ENCODE data around the gene PQBP1. TPM values are rescaled to one million over a fixed set of nuclear protein-coding genes. Genes with fewer than 3 reads are reported as not detected.

The PQBP1 gene
- total and polyA plus RNA-seq, 4 donors, result 33.2 to 146 (median 74.0) TPM

- peaks cover 0 to 11% (median 7%) of the 10 kb centered on the region in 4 donors for H3K36me3 ChIP-seq (ENCODE audit: control insufficient read depth in 4 of 4, insufficient read depth in 4 of 4, low read length in 4 of 4)
- H3K27ac ChIP-seq (ENCODE audit: low read depth in 1 of 2, low read length in 1 of 2), result peak overlapping the region in 1 of 2 donors; percentile 72
- whole genome bisulfite sequencing, 2 donors, result 42 to 49% methylated on average over 8 of the region's 8 CpGs
- no peak overlapping the region for H3K9ac ChIP-seq (ENCODE audit: insufficient read depth in 1 of 2, low read length in 2 of 2)
- TF ChIP-seq CTCF (IDR thresholded peaks at IDR 0.05; ENCODE audit: control extremely low read depth, extremely low read depth), result no peak
- DNase-seq, result no peak
- H3K4me1 ChIP-seq (ENCODE audit: control insufficient read depth in 5 of 5, insufficient read depth in 5 of 5, low read length in 5 of 5), result peaks cover 0 to 3% (median 2%) of the 10 kb centered on the region in 5 donors
- no peak overlapping the region for H3K4me3 ChIP-seq
- H3K27me3 ChIP-seq (ENCODE audit: control insufficient read depth in 3 of 3, insufficient read depth in 3 of 3, low read length in 2 of 3), result no peaks in the 10 kb centered on the region
- no peak for ATAC-seq (ENCODE audit: insufficient read depth, low FRiP score)
- peaks cover 0 to 5% (median 0%) of the 10 kb centered on the region in 4 donors for H3K9me3 ChIP-seq (ENCODE audit: control insufficient read depth in 4 of 4, insufficient read depth in 3 of 4, low read length in 3 of 4)
Observed at GRCh38 chrX:48919947-48920717, 22.4 kb downstream of the PQBP1 start.

GRCh38 chrX:48920718-48921104 lies 23.0 kb downstream of the PQBP1 start:
- no peak overlapping the region for H3K9ac ChIP-seq (ENCODE audit: insufficient read depth in 1 of 2, low read length in 2 of 2)
- peaks cover 0 to 3% (median 2%) of the 10 kb centered on the region in 5 donors for H3K4me1 ChIP-seq (ENCODE audit: control insufficient read depth in 5 of 5, insufficient read depth in 5 of 5, low read length in 5 of 5)
- no peak overlapping the region for H3K4me3 ChIP-seq
- ATAC-seq (ENCODE audit: insufficient read depth, low FRiP score) (no peak), DNase-seq (no peak)
- WGBS, 2 donors, result 68 to 71% methylated on average over 2 to 4 of the region's 4 CpGs
- peaks cover 0 to 11% (median 8%) of the 10 kb centered on the region in 4 donors for H3K36me3 ChIP-seq (ENCODE audit: control insufficient read depth in 4 of 4, insufficient read depth in 4 of 4, low read length in 4 of 4)
- TF ChIP-seq CTCF (IDR thresholded peaks at IDR 0.05; ENCODE audit: control extremely low read depth, extremely low read depth), result no peak
- H3K9me3 ChIP-seq (ENCODE audit: control insufficient read depth in 4 of 4, insufficient read depth in 3 of 4, low read length in 3 of 4), result peaks cover 0 to 5% (median 0%) of the 10 kb centered on the region in 4 donors
- H3K27ac ChIP-seq (ENCODE audit: low read depth in 1 of 2, low read length in 1 of 2), result peak overlapping the region in 1 of 2 donors; percentile 50
- H3K27me3 ChIP-seq (ENCODE audit: control insufficient read depth in 3 of 3, insufficient read depth in 3 of 3, low read length in 2 of 3), result no peaks in the 10 kb centered on the region

- H3K9ac ChIP-seq (ENCODE audit: insufficient read depth in 1 of 2, low read length in 2 of 2), result no peak overlapping the region
- H3K27me3 ChIP-seq (ENCODE audit: control insufficient read depth in 3 of 3, insufficient read depth in 3 of 3, low read length in 2 of 3), result no peaks in the 10 kb centered on the region
- H3K9me3 ChIP-seq (ENCODE audit: control insufficient read depth in 4 of 4, insufficient read depth in 3 of 4, low read length in 3 of 4), result peaks cover 0 to 3% (median 0%) of the 10 kb centered on the region in 4 donors
- no peak for DNase-seq
- 91 to 96% methylated on average over 11 to 13 of the region's 13 CpGs for WGBS, 2 donors
- H3K27ac ChIP-seq (ENCODE audit: low read depth in 1 of 2, low read length in 1 of 2), result no peak overlapping the region
- TF ChIP-seq CTCF (IDR thresholded peaks at IDR 0.05; ENCODE audit: control extremely low read depth, extremely low read depth), result no peak
- H3K4me1 ChIP-seq (ENCODE audit: control insufficient read depth in 5 of 5, insufficient read depth in 5 of 5, low read length in 5 of 5), result peaks cover 0 to 3% (median 1%) of the 10 kb centered on the region in 5 donors
- no peak for ATAC-seq (ENCODE audit: insufficient read depth, low FRiP score)
- H3K4me3 ChIP-seq, result no peak overlapping the region
- peaks cover 0 to 11% (median 10%) of the 10 kb centered on the region in 4 donors for H3K36me3 ChIP-seq (ENCODE audit: control insufficient read depth in 4 of 4, insufficient read depth in 4 of 4, low read length in 4 of 4)
Observed at GRCh38 chrX:48923771-48924170, 26.0 kb downstream of the PQBP1 start.
